ENCODE measurements around the gene RPS6KB2.

The RPS6KB2 gene

DNA sequence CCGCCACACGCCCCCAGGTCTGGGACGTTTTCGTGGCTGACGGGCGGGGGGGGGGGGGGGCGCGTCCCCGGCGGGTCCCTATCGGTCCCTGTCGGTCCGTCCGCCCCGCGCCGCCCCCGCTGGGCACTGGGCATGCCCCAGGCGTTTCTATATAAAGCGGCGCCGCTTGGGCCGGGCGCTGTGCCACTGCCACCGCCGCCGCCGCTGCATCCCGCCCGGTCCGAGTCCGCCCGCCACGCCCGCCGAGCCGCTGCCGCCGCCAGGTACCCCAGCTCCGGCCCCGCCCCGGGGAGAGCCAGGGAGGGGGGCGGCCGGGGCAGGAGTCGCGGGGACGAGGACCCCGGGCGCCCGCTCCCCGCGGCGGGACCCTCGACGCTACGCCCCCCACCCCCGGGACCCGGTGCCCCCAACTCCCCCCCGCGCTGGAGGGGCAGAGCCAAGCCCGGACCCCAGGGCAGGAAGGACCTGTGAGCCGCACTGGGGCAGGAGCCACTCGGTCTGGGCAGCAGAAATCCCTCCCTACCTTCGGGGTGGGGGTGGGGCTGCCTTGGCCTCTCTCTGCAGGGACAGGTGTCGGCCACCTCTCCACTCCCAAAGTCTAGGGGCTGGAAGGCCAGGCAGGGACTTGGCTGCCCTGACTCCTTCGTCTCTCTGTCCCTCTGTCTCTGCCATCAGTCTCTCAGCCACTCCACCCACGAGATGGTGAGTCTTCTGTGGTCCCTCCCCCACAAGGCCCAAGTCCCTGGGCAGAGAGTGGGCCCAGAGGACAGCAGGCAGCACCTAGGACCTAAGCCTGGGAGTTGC is 12.6 kb upstream of the RPS6KB2 start, which contains the start of gene CARNS1:
TSS of gene CARNS1 (plus strand) at position 178 of the 804 bp plus-strand sequence. CDS start at position 700, 522 bp downstream.
- H2BK12ac ChIP-seq (ENCODE audit: low read length): no peak within 1 kb of the TSS
- H2AFZ ChIP-seq (ENCODE audit: insufficient read depth, low read length, poor library complexity): no peak within 1 kb of the TSS
- no peak within 1 kb of the TSS for H3K14ac ChIP-seq (ENCODE audit: low read length)
- peaks cover 5% of the 10 kb centered on the region for H3K27me3 ChIP-seq (ENCODE audit: insufficient read depth, low read length)
- no peaks in the 10 kb centered on the region for H3K79me1 ChIP-seq (ENCODE audit: low read length)
- H3K4me2 ChIP-seq (ENCODE audit: low read length): peak within 1 kb of the TSS; percentile 27
- H3K36me3 ChIP-seq (ENCODE audit: control insufficient read depth in 1 of 2, insufficient read depth in 2 of 2, low read length in 2 of 2): no peaks in the 10 kb centered on the region
- H2AK5ac ChIP-seq (ENCODE audit: low read length): no peak within 1 kb of the TSS
- peaks cover 2% of the 10 kb centered on the region for H3K79me2 ChIP-seq (ENCODE audit: control insufficient read depth, insufficient read depth, low read length, poor library complexity)
- no peaks in the 10 kb centered on the region for H3K9me3 ChIP-seq (ENCODE audit: insufficient read depth, low read depth, low read length)
- H3K18ac ChIP-seq (ENCODE audit: low read length): no peak within 1 kb of the TSS
- no peak within 1 kb of the TSS for H4K91ac ChIP-seq (ENCODE audit: low read depth, low read length)
- H4K12ac ChIP-seq (ENCODE audit: low read depth, low read length): no peak within 1 kb of the TSS
- H2BK120ac ChIP-seq (ENCODE audit: insufficient read depth, low read length, poor library complexity): no peak within 1 kb of the TSS
- no peak within 1 kb of the TSS for H4K8ac ChIP-seq (ENCODE audit: low read depth, low read length)
- WGBS (ENCODE audit: extremely low coverage, insufficient coverage, insufficient read length): no CpG with 5 or more reads among the region's 67 CpGs
- no peak within 1 kb of the TSS for H2BK5ac ChIP-seq (ENCODE audit: low read depth, low read length, poor library complexity)
- peaks cover 6 to 10% of the 10 kb centered on the region in 2 experiments for H3K4me1 ChIP-seq (ENCODE audit: control insufficient read depth in 1 of 2, insufficient read depth in 2 of 2, low read length in 2 of 2)
- no peak for DNase-seq
- H3K9ac ChIP-seq (ENCODE audit: low read length): no peak within 1 kb of the TSS
- H3K4ac ChIP-seq (ENCODE audit: low read depth, low read length): no peak within 1 kb of the TSS
- H3K27ac ChIP-seq (ENCODE audit: low read depth, low read length): no peak within 1 kb of the TSS
- no peak within 1 kb of the TSS for H3K4me3 ChIP-seq (ENCODE audit: low read depth, low read length)
- no peak within 1 kb of the TSS for H3K23ac ChIP-seq (ENCODE audit: low read length)

DNA sequence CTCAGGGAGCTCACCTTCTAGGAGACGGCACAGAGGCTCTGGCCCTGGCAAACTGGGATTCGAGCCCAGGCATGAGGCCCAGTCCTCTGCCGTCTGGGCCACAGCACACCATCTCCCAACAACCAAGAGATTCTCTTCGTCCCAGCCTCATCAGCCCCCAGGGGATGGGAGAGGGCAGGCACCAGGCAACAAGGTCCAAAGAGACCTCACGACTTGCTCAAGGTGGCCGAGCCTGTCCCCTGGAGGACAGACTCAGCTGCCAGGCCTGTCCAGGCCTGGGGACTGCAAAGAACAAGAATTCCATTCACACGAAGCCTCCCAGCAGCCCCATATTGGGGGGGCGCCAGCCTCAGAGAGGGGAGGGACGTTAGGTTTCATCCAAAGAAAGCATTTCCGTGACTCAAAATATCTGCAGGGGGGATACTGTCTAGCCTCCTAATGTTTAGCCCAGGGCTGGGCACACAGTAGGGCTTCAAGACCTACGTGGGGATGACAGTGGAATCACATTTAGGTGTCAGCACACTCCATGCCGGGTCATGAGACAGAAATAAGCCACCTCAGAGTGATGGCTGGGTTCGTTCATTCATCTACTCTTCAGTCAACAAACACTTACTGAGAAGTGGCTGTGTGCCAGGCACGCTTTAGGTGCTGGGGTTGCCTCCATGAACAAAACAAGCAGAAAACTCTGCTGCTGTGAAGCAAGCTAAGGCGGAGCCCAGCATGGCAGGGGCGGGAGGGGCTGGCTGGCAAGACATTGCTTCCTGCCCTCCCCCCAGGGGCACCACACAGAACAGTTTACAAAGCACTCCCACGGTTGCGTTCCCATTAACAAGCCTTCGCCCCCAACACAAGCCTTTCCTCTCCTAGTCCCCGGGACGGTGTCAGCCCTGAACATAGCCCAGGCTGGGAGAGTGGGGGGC is 11.6 kb upstream of the RPS6KB2 start:
- WGBS (ENCODE audit: extremely low coverage, insufficient coverage, insufficient read length): no CpG with 5 or more reads among the region's 21 CpGs
- H3K27ac ChIP-seq (ENCODE audit: low read depth, low read length): no peak overlapping the region

DNA sequence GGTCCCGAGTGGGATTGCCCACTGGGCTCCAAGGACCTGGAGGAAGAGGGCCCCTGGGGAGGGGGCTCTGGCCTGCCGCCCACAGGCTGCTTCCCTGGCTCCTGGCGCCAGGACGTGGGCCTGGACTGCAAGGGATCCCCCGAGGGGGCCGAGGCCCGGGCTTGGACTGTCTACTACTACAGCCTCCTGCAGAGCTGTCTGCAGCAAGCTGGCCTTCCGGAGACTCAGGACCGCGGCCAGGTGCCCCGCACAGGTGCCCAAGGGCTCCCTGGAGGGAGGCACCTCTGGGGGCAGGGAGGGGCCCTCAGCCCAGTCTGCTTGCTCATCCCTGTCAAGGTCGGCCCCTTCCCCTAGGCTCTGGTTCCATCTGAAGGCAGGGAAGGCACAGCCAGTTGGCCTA is 10.9 kb upstream of the RPS6KB2 start:
- no peak overlapping the region for H4K12ac ChIP-seq (ENCODE audit: low read depth, low read length)
- H3K27me3 ChIP-seq (ENCODE audit: insufficient read depth, low read length): peaks cover 5% of the 10 kb centered on the region

More for the DNA sequence above, 11.6 kb upstream of the RPS6KB2 start:
- Histone ChIP-seq H3K79me2 (ENCODE audit: control insufficient read depth, insufficient read depth, low read length, poor library complexity) (peaks cover 2% of the 10 kb centered on the region), H3K4me1 (ENCODE audit: control insufficient read depth in 1 of 2, insufficient read depth in 2 of 2, low read length in 2 of 2) (peaks cover 9 to 10% of the 10 kb centered on the region in 2 experiments), H4K91ac (ENCODE audit: low read depth, low read length) (no peak overlapping the region), H2AK5ac (ENCODE audit: low read length) (no peak overlapping the region), H3K4me3 (ENCODE audit: low read depth, low read length) (no peak overlapping the region), H4K12ac (ENCODE audit: low read depth, low read length) (no peak overlapping the region), H3K36me3 (ENCODE audit: control insufficient read depth in 1 of 2, insufficient read depth in 2 of 2, low read length in 2 of 2) (no peaks in the 10 kb centered on the region), H4K8ac (ENCODE audit: low read depth, low read length) (no peak overlapping the region), H3K14ac (ENCODE audit: low read length) (no peak overlapping the region), H3K27me3 (ENCODE audit: insufficient read depth, low read length) (peaks cover 5% of the 10 kb centered on the region), H2AFZ (ENCODE audit: insufficient read depth, low read length, poor library complexity) (no peak overlapping the region), H3K4me2 (ENCODE audit: low read length) (no peak overlapping the region), H3K79me1 (ENCODE audit: low read length) (peaks cover 2% of the 10 kb centered on the region), H2BK120ac (ENCODE audit: insufficient read depth, low read length, poor library complexity) (no peak overlapping the region), H3K9me3 (ENCODE audit: insufficient read depth, low read depth, low read length) (no peaks in the 10 kb centered on the region), H3K23ac (ENCODE audit: low read length) (no peak overlapping the region), H2BK12ac (ENCODE audit: low read length) (no peak overlapping the region), H3K4ac (ENCODE audit: low read depth, low read length) (no peak overlapping the region), H3K9ac (ENCODE audit: low read length) (no peak overlapping the region), H2BK5ac (ENCODE audit: low read depth, low read length, poor library complexity) (no peak overlapping the region), H3K18ac (ENCODE audit: low read length) (no peak overlapping the region)
- DNase-seq: no peak

DNA sequence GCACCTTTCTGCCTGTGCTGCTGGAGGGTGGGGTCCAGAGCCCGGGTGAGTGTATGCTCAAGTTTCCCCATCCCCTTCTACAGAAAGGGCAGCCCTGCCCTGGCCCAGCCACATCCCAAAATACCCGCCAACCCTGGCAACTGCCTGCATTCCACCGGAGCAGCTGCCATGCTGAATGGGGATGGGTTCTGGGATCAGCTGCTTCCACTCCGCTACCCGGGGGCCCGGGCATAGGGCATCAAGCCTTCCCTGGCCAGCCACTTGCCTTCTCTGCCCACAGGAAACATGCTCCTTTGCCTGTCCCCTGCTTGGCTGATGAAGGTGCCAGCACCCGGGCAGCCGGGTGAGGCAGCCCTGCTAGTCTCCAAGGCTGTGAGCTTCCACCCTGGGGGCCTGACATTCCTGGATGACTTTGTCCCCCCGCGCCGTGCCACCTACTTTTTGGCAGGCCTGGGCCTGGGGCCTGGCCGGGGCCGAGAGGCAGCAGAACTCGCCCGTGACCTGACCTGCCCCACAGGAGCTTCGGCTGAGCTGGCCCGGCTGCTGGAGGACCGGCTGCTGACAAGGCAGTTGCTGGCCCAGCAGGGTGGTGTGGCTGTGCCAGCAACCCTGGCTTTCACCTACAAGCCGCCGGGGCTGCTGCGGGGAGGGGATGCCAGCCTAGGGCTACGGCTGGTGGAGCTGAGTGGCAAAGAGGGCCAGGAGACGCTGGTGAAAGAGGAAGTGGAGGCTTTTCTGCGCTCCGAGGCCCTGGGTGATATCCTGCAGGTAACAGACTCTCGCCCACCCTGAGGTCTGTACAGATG is 9.6 kb upstream of the RPS6KB2 start:
- Histone ChIP-seq H3K4ac (ENCODE audit: low read depth, low read length) (no peak overlapping the region), H3K23ac (ENCODE audit: low read length) (no peak overlapping the region), H2AFZ (ENCODE audit: insufficient read depth, low read length, poor library complexity) (no peak overlapping the region), H4K8ac (ENCODE audit: low read depth, low read length) (no peak overlapping the region), H3K9me3 (ENCODE audit: insufficient read depth, low read depth, low read length) (peaks cover 2% of the 10 kb centered on the region), H2BK12ac (ENCODE audit: low read length) (no peak overlapping the region), H4K91ac (ENCODE audit: low read depth, low read length) (no peak overlapping the region), H3K36me3 (ENCODE audit: control insufficient read depth in 1 of 2, insufficient read depth in 2 of 2, low read length in 2 of 2) (no peaks in the 10 kb centered on the region), H4K12ac (ENCODE audit: low read depth, low read length) (no peak overlapping the region), H3K27me3 (ENCODE audit: insufficient read depth, low read length) (peaks cover 5% of the 10 kb centered on the region), H3K4me1 (ENCODE audit: control insufficient read depth in 1 of 2, insufficient read depth in 2 of 2, low read length in 2 of 2) (peaks cover 12 to 16% of the 10 kb centered on the region in 2 experiments), H3K79me2 (ENCODE audit: control insufficient read depth, insufficient read depth, low read length, poor library complexity) (peaks cover 2% of the 10 kb centered on the region), H3K79me1 (ENCODE audit: low read length) (peaks cover 2% of the 10 kb centered on the region), H3K4me3 (ENCODE audit: low read depth, low read length) (no peak overlapping the region), H3K14ac (ENCODE audit: low read length) (no peak overlapping the region), H3K27ac (ENCODE audit: low read depth, low read length) (no peak overlapping the region), H2AK5ac (ENCODE audit: low read length) (no peak overlapping the region), H3K18ac (ENCODE audit: low read length) (no peak overlapping the region), H3K4me2 (ENCODE audit: low read length) (no peak overlapping the region), H3K9ac (ENCODE audit: low read length) (no peak overlapping the region), H2BK120ac (ENCODE audit: insufficient read depth, low read length, poor library complexity) (no peak overlapping the region), H2BK5ac (ENCODE audit: low read depth, low read length, poor library complexity) (no peak overlapping the region)
- no CpG with 5 or more reads among the region's 26 CpGs for WGBS (ENCODE audit: extremely low coverage, insufficient coverage, insufficient read length)
- DNase-seq: no peak

More for the DNA sequence above, 10.9 kb upstream of the RPS6KB2 start:
- no peak for DNase-seq
- H3K9me3 ChIP-seq (ENCODE audit: insufficient read depth, low read depth, low read length): no peaks in the 10 kb centered on the region
- H3K27ac ChIP-seq (ENCODE audit: low read depth, low read length): no peak overlapping the region
- H2BK12ac ChIP-seq (ENCODE audit: low read length): no peak overlapping the region
- H3K4ac ChIP-seq (ENCODE audit: low read depth, low read length): no peak overlapping the region
- WGBS (ENCODE audit: extremely low coverage, insufficient coverage, insufficient read length): no CpG with 5 or more reads among the region's 12 CpGs
- no peak overlapping the region for H2AK5ac ChIP-seq (ENCODE audit: low read length)
- H3K14ac ChIP-seq (ENCODE audit: low read length): no peak overlapping the region
- H2AFZ ChIP-seq (ENCODE audit: insufficient read depth, low read length, poor library complexity): no peak overlapping the region
- H3K23ac ChIP-seq (ENCODE audit: low read length): no peak overlapping the region
- no peak overlapping the region for H3K9ac ChIP-seq (ENCODE audit: low read length)
- no peak overlapping the region for H2BK120ac ChIP-seq (ENCODE audit: insufficient read depth, low read length, poor library complexity)
- H3K4me3 ChIP-seq (ENCODE audit: low read depth, low read length): no peak overlapping the region
- H3K4me2 ChIP-seq (ENCODE audit: low read length): no peak overlapping the region
- H2BK5ac ChIP-seq (ENCODE audit: low read depth, low read length, poor library complexity): no peak overlapping the region
- H3K18ac ChIP-seq (ENCODE audit: low read length): no peak overlapping the region
- peaks cover 2% of the 10 kb centered on the region for H3K79me2 ChIP-seq (ENCODE audit: control insufficient read depth, insufficient read depth, low read length, poor library complexity)
- peaks cover 9 to 10% of the 10 kb centered on the region in 2 experiments for H3K4me1 ChIP-seq (ENCODE audit: control insufficient read depth in 1 of 2, insufficient read depth in 2 of 2, low read length in 2 of 2)
- peaks cover 2% of the 10 kb centered on the region for H3K79me1 ChIP-seq (ENCODE audit: low read length)
- no peak overlapping the region for H4K91ac ChIP-seq (ENCODE audit: low read depth, low read length)
- no peaks in the 10 kb centered on the region for H3K36me3 ChIP-seq (ENCODE audit: control insufficient read depth in 1 of 2, insufficient read depth in 2 of 2, low read length in 2 of 2)
- no peak overlapping the region for H4K8ac ChIP-seq (ENCODE audit: low read depth, low read length)

Measured in trophoblast cell (in vitro differentiated cells and primary cell).